HEK293T (cell line): ENCODE results near the gene GIN1.

Experiments
- CTCF ChIA-PET: fragments of 350-600 bp; formaldehyde crosslinking; extraction: SDS; loops from one replicate; lab custom pipeline; 2021; ENCODE audit warnings: antibody characterized with exemption, inconsistent platforms; lab: Yijun Ruan, JAX
- POLR2A ChIA-PET: fragments of 350-600 bp; formaldehyde crosslinking; extraction: SDS; loops from one replicate; lab custom pipeline; 2020; ENCODE audit warnings: antibody characterized with exemption, inconsistent platforms; lab: Yijun Ruan, JAX
- DNase-seq: peaks from one replicate; pipeline ENCODE4 v3.0.0; 2012; ENCODE audit warnings: mixed read lengths; ENCODE audit errors: extremely low spot score
- ARNT ChIP-seq: fragments of 450-650 bp; IDR thresholded peaks from 2 replicates; pipeline ENCODE4 v1.6.1; 2017; ENCODE audit warnings: mild to moderate bottlenecking
- BHLHE40 ChIP-seq: fragments of 450-650 bp; IDR thresholded peaks from 2 replicates; pipeline ENCODE4 v1.6.1; 2016; ENCODE audit warnings: mild to moderate bottlenecking, moderate library complexity, borderline replicate concordance
- CTBP1 ChIP-seq: fragments of 450-650 bp; IDR thresholded peaks from 2 replicates; pipeline ENCODE4 v1.6.1; 2016; ENCODE audit warnings: borderline replicate concordance
- ELF4 ChIP-seq: fragments of 450-650 bp; IDR thresholded peaks from 2 replicates; pipeline ENCODE4 v1.6.1; 2017; ENCODE audit warnings: antibody characterized with exemption
- FOXA1 ChIP-seq: fragments of 450-650 bp; IDR thresholded peaks from 2 replicates; pipeline ENCODE4 v1.6.1; 2016; ENCODE audit warnings: mild to moderate bottlenecking
- FOXK2 ChIP-seq: fragments of 450-650 bp; IDR thresholded peaks from 2 replicates; pipeline ENCODE4 v1.6.1; 2016; ENCODE audit warnings: mild to moderate bottlenecking
- FOXM1 ChIP-seq: fragments of 450-650 bp; IDR thresholded peaks from 2 replicates; pipeline ENCODE4 v1.6.1; 2017; ENCODE audit warnings: mild to moderate bottlenecking, borderline replicate concordance
- HDGF ChIP-seq: fragments of 450-650 bp; IDR thresholded peaks from 2 replicates; pipeline ENCODE4 v1.6.1; 2017; ENCODE audit warnings: antibody characterized with exemption, borderline replicate concordance
- L3MBTL2 ChIP-seq: fragments of 450-650 bp; conservative IDR thresholded peaks from 2 replicates; pipeline ENCODE4 v1.6.1; 2016; ENCODE audit warnings: mild to moderate bottlenecking
- LEF1 ChIP-seq: fragments of 450-650 bp; IDR thresholded peaks from 2 replicates; pipeline ENCODE4 v1.6.1; 2017; ENCODE audit warnings: mild to moderate bottlenecking, borderline replicate concordance
- NFRKB ChIP-seq: fragments of 450-650 bp; IDR thresholded peaks from 2 replicates; pipeline ENCODE4 v1.6.1; 2016; ENCODE audit warnings: mild to moderate bottlenecking, moderate library complexity
- SP1 ChIP-seq: fragments of 450-650 bp; IDR thresholded peaks from 2 replicates; pipeline ENCODE4 v1.6.1; 2017
- SUZ12 ChIP-seq: fragments of 450-650 bp; IDR thresholded peaks from 2 replicates; pipeline ENCODE4 v1.6.1; 2016; ENCODE audit warnings: mild to moderate bottlenecking
- TARDBP ChIP-seq: fragments of 450-650 bp; IDR thresholded peaks from 2 replicates; pipeline ENCODE4 v1.6.1; 2016
- ZNF384 ChIP-seq: fragments of 450-650 bp; IDR thresholded peaks from 2 replicates; pipeline ENCODE4 v1.6.1; 2016
- TF ChIP-seq, protein P1 (sequence below): fragments of 450-650 bp; IDR thresholded peaks from 2 replicates; pipeline ENCODE4 v1.6.1; 2016

GIN1 gene

DNA sequence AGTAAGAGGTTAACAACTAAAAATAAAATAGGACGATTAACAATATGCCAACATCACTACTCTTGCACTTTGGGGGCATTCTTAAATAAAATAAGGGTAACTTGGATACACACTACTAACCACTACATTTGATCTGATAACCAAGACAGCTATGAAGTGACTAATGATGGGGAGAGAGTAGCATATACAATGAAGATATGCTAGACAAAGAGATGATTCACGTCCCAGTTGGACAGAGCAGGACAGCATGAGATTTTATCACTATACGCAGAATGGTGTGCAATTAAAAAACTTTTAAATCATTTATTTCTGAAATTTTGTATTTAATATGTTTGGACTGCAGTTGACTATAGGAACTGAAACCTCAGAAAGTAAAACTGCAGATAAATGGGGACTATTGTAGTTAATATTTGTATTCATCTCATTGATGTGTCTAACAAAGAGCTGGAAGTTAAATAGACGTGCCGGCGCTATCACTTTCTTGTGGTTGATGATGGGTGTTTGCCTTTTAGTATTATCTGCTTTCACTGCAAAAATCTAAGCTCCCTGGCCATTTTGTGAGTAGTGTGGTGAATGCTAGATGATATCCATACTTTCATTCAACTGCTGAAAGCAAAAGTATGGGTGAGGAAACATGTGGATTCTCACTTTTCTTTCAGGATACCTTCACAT is 18.7 kb downstream of the GIN1 start:
- CTCF ChIA-PET: no interaction called here
- DNase-seq: no peak
- POLR2A ChIA-PET: no interaction called here
- no peak for TF ChIP-seq NFRKB
- no peak for TF ChIP-seq ELF4
- TF ChIP-seq, protein P1, sequence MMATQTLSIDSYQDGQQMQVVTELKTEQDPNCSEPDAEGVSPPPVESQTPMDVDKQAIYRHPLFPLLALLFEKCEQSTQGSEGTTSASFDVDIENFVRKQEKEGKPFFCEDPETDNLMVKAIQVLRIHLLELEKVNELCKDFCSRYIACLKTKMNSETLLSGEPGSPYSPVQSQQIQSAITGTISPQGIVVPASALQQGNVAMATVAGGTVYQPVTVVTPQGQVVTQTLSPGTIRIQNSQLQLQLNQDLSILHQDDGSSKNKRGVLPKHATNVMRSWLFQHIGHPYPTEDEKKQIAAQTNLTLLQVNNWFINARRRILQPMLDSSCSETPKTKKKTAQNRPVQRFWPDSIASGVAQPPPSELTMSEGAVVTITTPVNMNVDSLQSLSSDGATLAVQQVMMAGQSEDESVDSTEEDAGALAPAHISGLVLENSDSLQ: no peak
- no peak for TF ChIP-seq SP1
- TF ChIP-seq LEF1: no peak
- TF ChIP-seq ARNT: no peak
- no peak for TF ChIP-seq HDGF
- TF ChIP-seq FOXA1: no peak
- no peak for TF ChIP-seq CTBP1
- TF ChIP-seq TARDBP: no peak
- no peak for TF ChIP-seq FOXK2
- no peak for TF ChIP-seq SUZ12
- TF ChIP-seq BHLHE40: no peak
- no peak for TF ChIP-seq FOXM1
- no peak for TF ChIP-seq L3MBTL2
- no peak for TF ChIP-seq ZNF384

DNA sequence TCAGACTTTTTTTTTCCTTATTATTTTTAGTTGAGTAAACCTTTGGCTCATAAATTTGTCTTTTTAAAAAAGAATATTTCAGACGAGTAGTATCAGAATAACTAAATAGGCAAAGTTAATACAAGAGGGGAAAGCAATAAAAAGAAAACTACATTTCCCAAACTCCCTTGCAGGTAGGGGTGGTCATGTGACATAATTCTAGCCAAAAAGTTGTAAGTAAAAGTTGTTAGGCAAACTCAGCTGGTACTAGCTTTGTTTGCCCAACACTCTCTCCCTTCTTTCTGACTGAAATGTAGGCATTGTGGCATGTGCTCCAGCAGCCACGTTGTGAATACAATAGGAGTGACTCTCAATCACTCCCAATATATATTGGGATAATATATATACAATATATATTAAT is 20.9 kb downstream of the GIN1 start:
- no peak for DNase-seq
- TF ChIP-seq LEF1 (no peak), FOXM1 (no peak), ARNT (no peak), TARDBP (no peak), L3MBTL2 (no peak), FOXA1 (no peak), NFRKB (no peak), SUZ12 (no peak), ZNF384 (no peak), FOXK2 (no peak), CTBP1 (no peak), SP1 (no peak), ELF4 (no peak), BHLHE40 (no peak), HDGF (no peak)
- TF ChIP-seq, protein P1: no peak
- ChIA-PET POLR2A (no interaction called here), CTCF (no interaction called here)

DNA sequence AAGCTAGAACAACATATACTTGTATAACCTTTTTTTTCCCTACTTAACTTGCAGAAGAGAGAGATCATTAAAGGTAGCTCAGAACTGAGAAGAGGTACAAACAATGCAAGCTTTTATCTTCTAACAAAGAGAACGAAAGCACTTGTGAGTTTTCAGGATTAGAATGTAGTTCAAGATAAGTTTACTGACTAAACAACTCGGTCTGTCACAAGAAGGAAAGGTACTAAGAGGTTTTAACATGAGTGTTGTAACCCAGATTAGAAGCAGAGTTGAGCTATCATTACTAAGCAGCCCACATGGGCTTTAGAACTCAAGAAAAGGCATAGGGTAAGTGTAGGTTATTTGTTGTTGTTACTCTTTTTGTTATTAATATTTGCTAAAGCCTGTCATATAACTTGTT is 25.2 kb downstream of the GIN1 start:
- no peak for DNase-seq
- no peak for TF ChIP-seq NFRKB
- no peak for TF ChIP-seq TARDBP
- TF ChIP-seq ARNT: no peak
- no peak for TF ChIP-seq FOXA1
- TF ChIP-seq L3MBTL2: no peak
- no peak for TF ChIP-seq FOXM1
- ChIA-PET POLR2A (no interaction called here), CTCF (no interaction called here)

- no peak for DNase-seq
- TF ChIP-seq L3MBTL2: no peak
- POLR2A ChIA-PET: no interaction called here
- CTCF ChIA-PET: no interaction called here
Observed at GRCh38 chr5:103093727-103094126, 26.2 kb downstream of the GIN1 start.

DNA sequence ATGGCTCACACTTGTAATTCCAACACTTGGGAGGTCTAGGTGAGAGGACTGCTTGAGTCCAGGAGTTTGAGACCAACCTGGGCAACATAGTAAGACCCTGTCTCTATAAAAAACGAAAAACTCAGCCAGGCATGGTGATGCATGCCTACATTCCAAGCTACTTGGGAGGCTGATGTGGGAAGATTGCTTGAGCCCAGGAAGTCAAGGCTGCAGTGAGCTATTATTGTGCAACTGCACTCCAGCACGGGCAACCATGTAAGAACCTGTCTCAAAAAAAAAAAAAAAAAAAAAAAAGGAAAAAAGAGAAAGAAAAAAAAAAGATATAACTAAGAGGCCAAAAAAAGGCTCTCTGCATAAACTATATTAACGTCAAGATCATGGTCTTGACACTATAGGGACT is 27.3 kb downstream of the GIN1 start:
- TF ChIP-seq ARNT (no peak), BHLHE40 (no peak), HDGF (no peak), CTBP1 (no peak), SP1 (no peak), NFRKB (no peak), SUZ12 (no peak), LEF1 (no peak), TARDBP (no peak), ELF4 (no peak), FOXM1 (no peak), L3MBTL2 (no peak), FOXA1 (no peak), FOXK2 (no peak)
- TF ChIP-seq, protein P1: no peak
- ChIA-PET CTCF (interaction anchor here (0.6 kb wide), 1 partner anchor 46 kb away, joined by 3 read pairs; no protein-coding TSS in a partner anchor), POLR2A (no interaction called here)
- DNase-seq: no peak

GRCh38 chr5:103090791-103091190 is 29.1 kb downstream of the GIN1 start:
- POLR2A ChIA-PET: no interaction called here
- TF ChIP-seq FOXM1 (no peak), SP1 (no peak), TARDBP (no peak), FOXA1 (no peak)
- no peak for DNase-seq
- CTCF ChIA-PET: no interaction called here

GRCh38 chr5:103089272-103089671 is 30.7 kb downstream of the GIN1 start:
- ChIA-PET CTCF (no interaction called here), POLR2A (no interaction called here)
- no peak for DNase-seq
- TF ChIP-seq LEF1: no peak
- TF ChIP-seq FOXK2: no peak
- no peak for TF ChIP-seq CTBP1
- TF ChIP-seq SUZ12: no peak
- TF ChIP-seq ARNT: no peak
- TF ChIP-seq FOXA1: no peak
- no peak for TF ChIP-seq BHLHE40
- no peak for TF ChIP-seq ELF4
- no peak for TF ChIP-seq FOXM1
- no peak for TF ChIP-seq L3MBTL2
- no peak for TF ChIP-seq ZNF384
- no peak for TF ChIP-seq SP1
- TF ChIP-seq NFRKB: no peak
